Measurements from ENCODE around the gene ZNF311. TPM values are rescaled to one million over a fixed set of nuclear protein-coding genes. Genes with fewer than 3 reads are reported as not detected.

ZNF311 gene
- total RNA-seq, 2 donors from 2014 or later: 1.9 to 4.3 TPM

DNA sequence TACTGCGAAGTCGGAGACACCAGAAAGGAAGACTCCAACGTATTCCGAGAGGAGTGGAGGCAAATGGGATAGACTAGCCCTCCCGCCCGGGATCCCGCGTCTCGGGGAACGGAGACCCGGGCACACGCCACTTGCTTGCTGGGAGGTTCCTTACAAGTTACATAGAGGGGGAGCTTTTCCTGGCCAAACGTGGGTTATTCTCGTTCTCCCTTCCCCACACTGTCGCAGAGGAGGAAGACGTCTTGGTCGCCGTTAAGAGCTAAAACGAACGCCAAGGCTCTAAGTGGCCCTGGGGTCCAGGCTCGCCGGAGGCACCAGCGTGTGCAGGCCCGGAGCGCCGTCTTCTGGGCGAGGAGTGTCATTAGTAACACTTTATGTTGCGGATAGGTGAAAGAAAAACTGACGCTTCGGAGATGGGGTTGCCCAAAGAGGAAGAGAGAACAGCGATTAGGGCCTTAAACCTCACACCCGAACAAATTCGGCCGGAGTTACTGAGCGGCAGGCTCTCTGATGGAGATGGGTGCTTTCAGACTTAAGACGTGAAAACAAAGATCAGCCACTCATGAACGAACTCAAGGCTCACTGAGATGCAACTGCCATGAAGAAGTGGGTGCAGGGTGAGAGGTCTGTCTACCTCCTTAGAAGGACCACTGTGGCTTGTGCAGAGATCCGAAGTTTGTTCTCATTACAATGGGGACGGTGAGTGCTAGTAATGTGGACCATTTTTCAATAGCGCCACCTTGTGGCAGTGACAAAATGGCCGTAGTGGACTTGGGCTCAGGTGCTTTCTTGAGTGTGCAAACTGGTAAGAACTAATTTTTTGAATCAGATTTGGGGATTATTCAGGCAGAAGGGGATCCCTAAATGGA, 11.7 kb upstream of the ZNF311 start:
- Histone ChIP-seq H3K27ac (peak overlapping the region; percentile 37 to 54), H3K4me1 (replicated peaks) (no peaks in the 10 kb centered on the region), H3K4me3 (peak overlapping the region; percentile 31 to 47), H3K36me3 (no peaks in the 10 kb centered on the region), H3K9me3 (no peaks in the 10 kb centered on the region), H3K27me3 (replicated peaks; ENCODE audit: insufficient read depth) (no peaks in the 10 kb centered on the region)
- peak; percentile 86 for DNase-seq (ENCODE audit: low spot score)
- intact Hi-C loops (cut with DNase I): loop anchor here (2.0 to 5.0 kb wide), 3 partner anchors 34 to 329 kb away; no protein-coding TSS in a partner anchor
- 1% methylated on average over 41 of the region's 41 CpGs for WGBS
- TF ChIP-seq POLR2A (IDR thresholded peaks at IDR 0.05) (no peak), CTCF (IDR thresholded peaks at IDR 0.05) (peak; percentile 71 to 87 (median 80)), POLR2AphosphoS5 (IDR thresholded peaks at IDR 0.05) (peak; percentile 38)

DNA sequence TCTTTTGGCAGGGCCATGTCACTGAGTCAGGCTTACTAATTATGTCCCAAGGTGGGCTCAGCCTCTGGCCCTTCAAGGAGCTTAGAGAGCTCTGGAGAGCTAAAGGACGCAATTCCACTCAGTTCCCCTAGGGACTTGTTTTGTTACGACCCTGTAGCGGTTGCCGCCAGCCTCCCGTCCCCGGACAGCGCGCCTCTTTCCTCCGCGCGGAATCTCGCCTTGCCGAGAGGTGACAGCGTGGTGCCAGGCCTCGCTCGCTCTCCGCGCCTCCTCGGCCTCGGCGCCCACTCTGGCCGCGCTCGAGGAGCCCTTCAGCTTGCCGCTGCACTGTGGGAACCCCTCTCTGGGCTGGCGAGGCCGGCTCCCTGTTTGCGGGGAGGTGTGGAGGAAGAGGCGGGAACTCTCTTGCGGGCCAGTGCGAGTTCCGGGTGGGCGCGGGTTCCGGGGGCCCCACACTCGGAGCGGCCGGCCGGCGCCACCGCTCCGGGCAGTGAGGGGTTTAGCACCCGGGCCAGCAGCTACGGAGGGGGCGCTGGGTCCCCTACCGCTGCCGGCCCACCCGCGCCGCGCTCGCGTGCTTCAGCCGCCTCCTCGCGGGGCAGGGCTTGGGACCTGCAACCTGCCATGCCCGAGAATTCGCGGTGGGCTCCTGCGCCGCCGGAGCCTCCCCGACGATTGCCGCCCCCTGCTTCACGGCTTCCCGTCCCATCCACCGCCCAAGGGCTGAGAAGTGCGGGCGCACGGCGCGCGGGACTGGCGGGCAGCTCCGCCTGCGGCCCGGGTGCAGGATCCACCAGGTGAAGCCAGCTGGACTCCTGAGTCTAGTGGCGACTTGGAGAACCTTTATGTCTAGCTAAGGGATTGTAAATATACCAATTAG, 9.9 kb upstream of the ZNF311 start:
- Histone ChIP-seq H3K9me3 (no peaks in the 10 kb centered on the region), H3K4me3 (no peak overlapping the region), H3K36me3 (no peaks in the 10 kb centered on the region), H3K27ac (no peak overlapping the region), H3K4me1 (replicated peaks) (no peaks in the 10 kb centered on the region), H3K27me3 (replicated peaks; ENCODE audit: insufficient read depth) (no peaks in the 10 kb centered on the region)
- intact Hi-C loops (cut with DNase I): loop anchor here (5.0 kb wide), 2 partner anchors 33 to 328 kb away; no protein-coding TSS in a partner anchor
- DNase-seq (ENCODE audit: low spot score): no peak
- no peak for TF ChIP-seq POLR2AphosphoS5 (IDR thresholded peaks at IDR 0.05)
- no peak for TF ChIP-seq CTCF (IDR thresholded peaks at IDR 0.05)
- TF ChIP-seq POLR2A (IDR thresholded peaks at IDR 0.05): no peak
- WGBS: 79% methylated on average over 77 of the region's 79 CpGs

- intact Hi-C loops (cut with DNase I): no loop called here
- no peak overlapping the region for H3K27ac ChIP-seq
Measured at GRCh38 chr6:29011276-29011734, 6.2 kb upstream of the ZNF311 start.

DNA sequence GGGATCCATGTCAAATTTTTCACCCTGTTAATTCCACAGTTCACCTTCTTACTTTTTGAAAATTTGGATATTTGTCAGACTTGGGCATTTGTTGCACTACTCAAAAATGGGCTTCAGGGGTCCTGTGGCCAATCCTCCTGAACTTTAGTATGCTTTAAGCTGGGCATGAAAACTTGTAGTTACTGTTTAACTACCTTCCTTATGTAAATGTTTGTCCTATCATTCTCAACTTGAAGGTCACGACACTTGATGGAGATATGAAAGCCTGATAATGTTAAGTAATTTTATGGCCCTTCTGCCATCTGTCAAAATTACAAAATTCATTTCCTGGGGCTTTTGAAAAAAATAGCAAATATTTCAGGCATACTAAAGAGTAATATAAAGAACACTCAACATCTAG, 4.2 kb upstream of the ZNF311 start:
- WGBS: 43% methylated on average over 1 of the region's 1 CpG

More at GRCh38 chr6:29011276-29011734, 6.2 kb upstream of the ZNF311 start:
- H3K27me3 ChIP-seq (replicated peaks; ENCODE audit: insufficient read depth): no peaks in the 10 kb centered on the region
- TF ChIP-seq POLR2AphosphoS5 (IDR thresholded peaks at IDR 0.05) (no peak), POLR2A (IDR thresholded peaks at IDR 0.05) (no peak), CTCF (IDR thresholded peaks at IDR 0.05) (no peak)
- H3K4me3 ChIP-seq: peak overlapping the region; percentile 28 to 29
- peak; percentile 12 for DNase-seq (ENCODE audit: low spot score)
- no peaks in the 10 kb centered on the region for H3K36me3 ChIP-seq
- 1% methylated on average over 30 of the region's 30 CpGs for WGBS
- H3K4me1 ChIP-seq (replicated peaks): no peaks in the 10 kb centered on the region
- no peaks in the 10 kb centered on the region for H3K9me3 ChIP-seq

More for the DNA sequence above, 4.2 kb upstream of the ZNF311 start:
- Histone ChIP-seq H3K9me3 (no peaks in the 10 kb centered on the region), H3K4me1 (replicated peaks) (no peaks in the 10 kb centered on the region), H3K36me3 (no peaks in the 10 kb centered on the region), H3K27ac (no peak overlapping the region), H3K4me3 (no peak overlapping the region), H3K27me3 (replicated peaks; ENCODE audit: insufficient read depth) (no peaks in the 10 kb centered on the region)
- TF ChIP-seq CTCF (IDR thresholded peaks at IDR 0.05): no peak
- TF ChIP-seq POLR2AphosphoS5 (IDR thresholded peaks at IDR 0.05): no peak
- TF ChIP-seq POLR2A (IDR thresholded peaks at IDR 0.05): no peak
- intact Hi-C loops (cut with DNase I): no loop called here
- no peak for DNase-seq (ENCODE audit: low spot score)
